K562 (cell line): ENCODE measurements around the gene TMEM129. TPM values are rescaled to one million over a fixed set of nuclear protein-coding genes. Genes with fewer than 3 reads are reported as not detected.
A peak's percentile ranks its signal among the peaks of the same experiment; 100 is the strongest.

Experiments
- ATAC-seq: fragments of 200-7000 bp; cut with Tn5 transposase; 3 replicates; pipeline ENCODE4 v1.9.1; 2020; ENCODE audit warnings: moderate library complexity
- BruUV-seq: library from RNA; stranded (reverse); fragments of 400-500 nt; replicated peaks from 2 replicates; lab custom pipeline; 2021; lab: Mats Ljungman, UMichigan
- CTCF ChIA-PET: fragments of 300-600 bp; formaldehyde crosslinking; extraction: SDS; loops from one replicate; lab custom pipeline; 2021; ENCODE audit warnings: low intra/inter-chr PET ratio; lab: Yijun Ruan, JAX
- POLR2A ChIA-PET: fragments of 300-600, 350-650 bp; sonication (Branson Sonifier 250); formaldehyde crosslinking; extraction: SDS; loops from one replicate; lab custom pipeline; 2021; ENCODE audit warnings: antibody characterized with exemption, inconsistent platforms; lab: Yijun Ruan, JAX
- DNase-seq, 4 experiments: peaks; one replicate each; pipeline versions ENCODE4 v3.0.0 to v3.0.0-alpha.2; 2011 to 2018; ENCODE audit warnings: low spot score in 3 of 4, mixed read lengths in 3 of 4; ENCODE audit errors: extremely low read depth in 1 of 4
- FAIRE-seq: peaks from 2 replicates; lab custom pipeline; 2011; peaks lifted over from hg19 to GRCh38; lab: Jason Lieb, UNC
- H2AFZ ChIP-seq: 2 replicates; pipeline ENCODE4 v1.6.0; 2011; ENCODE audit warnings: low read depth, low read length, control low read depth, inconsistent platforms
- H3K27ac ChIP-seq: fragments of 200-600 bp; 3 replicates; pipeline ENCODE4 v1.8.0; 2011; ENCODE audit warnings: low read depth, mild to moderate bottlenecking, control low read depth, inconsistent platforms, low read length, moderate library complexity, mixed read lengths; ENCODE audit errors: extremely low read depth
- H3K27me3 ChIP-seq, 2 experiments: fragments of 300-600 bp in 1 of 2; 2 replicates in 1 of 2; 3 replicates in 1 of 2; pipeline versions ENCODE4 v1.6.0 to v1.8.0; 2011; ENCODE audit warnings: inconsistent platforms in 2 of 2, low read length in 2 of 2, mild to moderate bottlenecking in 1 of 2, mixed read lengths in 1 of 2, moderate library complexity in 1 of 2; ENCODE audit not compliant: control insufficient read depth in 2 of 2, insufficient read depth in 2 of 2
- H3K36me3 ChIP-seq: fragments of 300-600 bp; 3 replicates; pipeline ENCODE4 v1.8.0; 2011; ENCODE audit warnings: mild to moderate bottlenecking, low read length, inconsistent platforms; ENCODE audit not compliant: control insufficient read depth, insufficient read depth
- H3K4me1 ChIP-seq, 2 experiments: fragments of 200-600 bp in 1 of 2; replicated peaks in 1 of 2; 2 replicates in 1 of 2; 3 replicates in 1 of 2; pipeline versions ENCODE4 v1.5.1 to v1.8.0; 2011; ENCODE audit warnings: inconsistent platforms in 2 of 2, low read length in 2 of 2, mild to moderate bottlenecking in 1 of 2, mixed read lengths in 1 of 2, moderate library complexity in 1 of 2; ENCODE audit not compliant: control insufficient read depth in 2 of 2, insufficient read depth in 2 of 2
- H3K4me2 ChIP-seq: 2 replicates; pipeline ENCODE4 v1.6.1; 2011; ENCODE audit warnings: low read length, control low read depth, inconsistent platforms, mixed read lengths; ENCODE audit not compliant: insufficient read depth
- H3K4me3 ChIP-seq: fragments of 200-600 bp; sonication (generic), shearing (Covaris generic); 2 replicates; pipeline ENCODE4 v1.5.1; 2016; ENCODE audit warnings: control low read depth, inconsistent platforms
- H3K79me2 ChIP-seq: fragments of 200-600 bp; 3 replicates; pipeline ENCODE4 v1.8.0; 2011; ENCODE audit warnings: low read length, inconsistent platforms; ENCODE audit not compliant: control insufficient read depth, insufficient read depth
- H3K9ac ChIP-seq, 2 experiments: 2 replicates each; pipeline versions ENCODE4 v1.6.0 to v1.6.1; 2011; ENCODE audit warnings: low read depth in 2 of 2, low read length in 2 of 2, control low read depth in 1 of 2, inconsistent platforms in 1 of 2, mild to moderate bottlenecking in 1 of 2, mixed read lengths in 1 of 2; ENCODE audit not compliant: insufficient read depth in 1 of 2
- H3K9me1 ChIP-seq: one replicate; pipeline ENCODE4 v1.6.0; 2011; ENCODE audit warnings: inconsistent platforms, mild to moderate bottlenecking, low read length, moderate library complexity; ENCODE audit not compliant: control insufficient read depth, insufficient read depth
- H3K9me3 ChIP-seq: replicated peaks from 2 replicates; pipeline ENCODE4 v1.5.1; 2011; ENCODE audit warnings: low read depth, low read length, inconsistent platforms; ENCODE audit not compliant: control insufficient read depth, insufficient read depth
- H4K20me1 ChIP-seq: replicated peaks from 2 replicates; pipeline ENCODE4 v1.6.1; 2011; ENCODE audit warnings: low read length, inconsistent platforms, mixed read lengths; ENCODE audit not compliant: control insufficient read depth, insufficient read depth
- FOXM1 ChIP-seq, 2 experiments: fragments of 450-650 bp in 1 of 2; sonication (generic) in 1 of 2; formaldehyde crosslinking in 1 of 2; IDR thresholded peaks; 2 replicates each; pipeline versions ENCODE4 v1.6.1 to v1.9.0; 2017 to 2022; ENCODE audit warnings: low read depth in 2 of 2, mild to moderate bottlenecking in 2 of 2, missing genetic modification reagents in 1 of 2, moderate library complexity in 1 of 2
- HNRNPK ChIP-seq: fragments of 200-400 bp; formaldehyde crosslinking; IDR thresholded peaks from one replicate; pipeline ENCODE4 v1.6.1; 2018; ENCODE audit warnings: mild to moderate bottlenecking, low read depth, low read length; ENCODE audit not compliant: poor library complexity, severe bottlenecking
- HNRNPL ChIP-seq: fragments of 200-400 bp; formaldehyde crosslinking; IDR thresholded peaks from 2 replicates; pipeline ENCODE4 v1.6.1; 2017; ENCODE audit warnings: low read depth, mild to moderate bottlenecking, low read length
- L3MBTL2 ChIP-seq: fragments of 450-650 bp; IDR thresholded peaks from 2 replicates; pipeline ENCODE4 v1.6.1; 2016; ENCODE audit warnings: mild to moderate bottlenecking, moderate library complexity
- MCM7 ChIP-seq, 2 experiments: fragments of 450-650 bp; IDR thresholded peaks; 2 replicates each; pipeline ENCODE4 v1.6.1; 2016 to 2018
- PCBP2 ChIP-seq: fragments of 200-400 bp; formaldehyde crosslinking; IDR thresholded peaks from 2 replicates; pipeline ENCODE4 v1.6.1; 2018; ENCODE audit warnings: low read length, low read depth, mild to moderate bottlenecking, moderate library complexity; ENCODE audit not compliant: poor library complexity, severe bottlenecking
- RBM14 ChIP-seq: fragments of 200-400 bp; formaldehyde crosslinking; IDR thresholded peaks from 2 replicates; pipeline ENCODE4 v1.6.1; 2018; ENCODE audit warnings: low read depth, mild to moderate bottlenecking, low read length, moderate library complexity, borderline replicate concordance; ENCODE audit not compliant: insufficient read depth
- YY1 ChIP-seq, 3 experiments: IDR thresholded peaks; 2 replicates each; pipeline ENCODE4 v1.6.1; 2011; ENCODE audit warnings: low read length in 2 of 3, mild to moderate bottlenecking in 2 of 3, moderate library complexity in 2 of 3, borderline replicate concordance in 1 of 3, control low read depth in 1 of 3, low read depth in 1 of 3; ENCODE audit not compliant: insufficient read depth in 3 of 3, insufficient replicate concordance in 2 of 3, control insufficient read depth in 1 of 3, insufficient read length in 1 of 3; ENCODE audit errors: extremely low read depth in 1 of 3
- ZNF263 ChIP-seq: sonication (generic); formaldehyde crosslinking; IDR thresholded peaks from 2 replicates; pipeline ENCODE4 v1.8.0; 2022; ENCODE audit warnings: mild to moderate bottlenecking, missing genetic modification reagents, borderline replicate concordance
- WGBS: fragments of 100-300 bp; shearing (Covaris generic); methylation state at CpG from one replicate; pipeline ENCODE4 v1.1.6; 2016; ENCODE audit warnings: low coverage, mixed read lengths; ENCODE audit not compliant: insufficient coverage; ENCODE audit errors: missing lambda C conversion rate; 5-methylcytosine and 5-hydroxymethylcytosine counted together
- in situ Hi-C: fragments of 300-500 bp; cut with MboI; formaldehyde crosslinking; loops from 4 replicates; pipeline ENCODE4 v1.15.0; 2018; ENCODE audit warnings: inconsistent platforms, mixed read lengths
- intact Hi-C: fragments of 100-400 bp; cut with micrococcal nuclease; formaldehyde crosslinking; loops from 2 replicates; pipeline ENCODE4 v1.14.2; 2022
- polyA plus RNA-seq, 8 experiments: library from polyadenylated mRNA; depleted of rRNA in 4 of 8; stranded (reverse) in 5 of 8; unstranded in 3 of 8; fragments of >200 nt; fragmentation: Nextera tagmentation in 2 of 8; fragmentation: Illumina TruSeq in 1 of 8; extraction: Ambion mirVana in 2 of 8; extraction: Trizol in 1 of 8; gene quantifications; 2 replicates each; pipeline versions ENCODE4 v1.2.1 to v1.2.3, GENCODE V29; 2011 to 2014; ENCODE audit warnings: inconsistent platforms in 1 of 8, missing spikeins in 1 of 8
- total RNA-seq, 7 experiments: library from RNA; depleted of rRNA in 6 of 7; stranded (reverse); fragments of >200 nt in 6 of 7; fragmentation: Illumina TruSeq in 2 of 7; extraction: Trizol in 2 of 7; gene quantifications; 2 replicates each; pipeline versions ENCODE4 v1.2.1 to v1.2.3, GENCODE V29; 2011 to 2021; ENCODE audit warnings: low replicate concordance in 1 of 7
- TF ChIP-seq, protein P1 (sequence below): fragments of 450-650 bp; formaldehyde crosslinking; IDR thresholded peaks from 2 replicates; pipeline ENCODE4 v1.4.0; 2020; ENCODE audit warnings: mild to moderate bottlenecking, moderate library complexity
- TF ChIP-seq, protein P2 (sequence below): sonication (generic); formaldehyde crosslinking; IDR thresholded peaks from 2 replicates; pipeline ENCODE4 v1.9.0; 2022; ENCODE audit warnings: mild to moderate bottlenecking, missing genetic modification reagents
- TF ChIP-seq, protein P3 (sequence below): sonication (generic); formaldehyde crosslinking; IDR thresholded peaks from 2 replicates; pipeline ENCODE4 v1.8.0; 2022; ENCODE audit warnings: mild to moderate bottlenecking, missing genetic modification reagents
- TF ChIP-seq, protein P4 (sequence below), 3 experiments: IDR thresholded peaks in 2 of 3; conservative IDR thresholded peaks in 1 of 3; 2 replicates each; pipeline ENCODE4 v1.5.1; 2011 to 2012; ENCODE audit warnings: low read length in 3 of 3, mild to moderate bottlenecking in 3 of 3, control low read depth in 2 of 3, improper control_type of control experiment in 1 of 3, inconsistent platforms in 1 of 3, low read depth in 1 of 3, mixed read lengths in 1 of 3, moderate library complexity in 1 of 3; ENCODE audit not compliant: insufficient read depth in 2 of 3

Gene TMEM129
- total and polyA plus RNA-seq, 9 of the 15 experiments (the other 6 are each of a cell fraction or from before 2014, with no cell fraction given): 0.34 to 47.2 (median 18.8) TPM

DNA sequence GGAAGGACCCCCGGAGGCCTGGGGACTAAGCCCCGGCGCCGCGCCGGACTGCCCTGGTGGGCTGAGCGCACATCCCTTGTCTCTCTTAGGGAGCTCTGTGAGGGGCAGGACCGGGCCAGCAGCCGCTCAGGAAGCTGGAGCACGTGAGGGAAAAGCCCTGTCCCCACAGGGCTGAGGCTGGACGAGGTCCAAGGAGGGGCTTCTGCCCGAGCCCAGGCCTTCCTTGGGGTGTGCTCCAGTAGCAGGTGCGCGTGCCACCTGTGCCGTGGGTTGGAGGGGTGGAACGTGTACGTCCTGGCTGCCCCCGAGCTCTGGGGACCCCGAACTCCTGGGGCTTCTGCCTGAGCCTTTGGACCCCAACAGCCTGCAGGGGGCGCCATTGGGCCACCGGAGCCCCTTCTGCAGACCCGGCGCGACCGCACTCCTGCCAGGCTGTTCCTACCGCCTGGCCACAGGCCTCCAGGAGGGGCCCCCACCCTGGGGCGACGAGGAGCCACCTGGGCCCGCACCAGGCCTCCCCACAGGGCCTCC is 27.4 kb upstream of the TMEM129 start:
- Histone ChIP-seq H3K9me1 (peaks cover 5% of the 10 kb centered on the region), H3K9ac (peak overlapping the region in 1 of 2 experiments; percentile 87; a peak in 2 of 4 replicates), H3K36me3 (peaks cover 18% of the 10 kb centered on the region; the same call in 1 of the 3 replicates), H3K27me3 (no peaks in the 10 kb centered on the region), H3K4me2 (peak overlapping the region; percentile 63), H3K4me3 (0 out of 2 replicates have a peak overlapping the region, but pooled peaks have one; percentile 13), H3K9me3 (no peaks in the 10 kb centered on the region), H3K79me2 (no peaks in the 10 kb centered on the region), H4K20me1 (no peaks in the 10 kb centered on the region), H2AFZ (peak overlapping the region; percentile 91), H3K4me1 (peaks cover 15 to 92% of the 10 kb centered on the region in 2 experiments), H3K27ac (no peak overlapping the region)
- DNase-seq (peak; percentile 90 to 93 (median 92)), ATAC-seq (peak; percentile 80), FAIRE-seq (no peak)
- intact Hi-C loops (loop anchor here (1.0 to 5.0 kb wide), 3 partner anchors 62 to 439 kb away; no protein-coding TSS in a partner anchor), in situ Hi-C loops (no loop called here)
- WGBS: 6% methylated on average over 25 of the region's 29 CpGs
- CTCF ChIA-PET: interaction anchor here (0.6 to 6.2 kb wide), 7 partner anchors 44 to 162 kb away, joined by 3 to 94 read pairs (median 3); no protein-coding TSS in a partner anchor
- POLR2A ChIA-PET: interaction anchor here (0.6 to 1.3 kb wide), 5 partner anchors 9 to 67 kb away, joined by 3 to 10 read pairs (median 3); no protein-coding TSS in a partner anchor
- BruUV-seq: no TSS peak
- TF ChIP-seq MCM7 (IDR thresholded peaks at IDR 0.05) (no peak), RBM14 (0 out of 2 replicates have a peak, but pooled peaks have one; percentile 68), YY1 (IDR thresholded peaks at IDR 0.05; ENCODE audit: borderline replicate concordance in 1 of 3, control insufficient read depth in 1 of 3, extremely low read depth in 1 of 3, insufficient read depth in 3 of 3, insufficient read length in 1 of 3, insufficient replicate concordance in 2 of 3, low read depth in 1 of 3, low read length in 2 of 3) (peak in 1 of 3 experiments; percentile 29), HNRNPL (peak; percentile 96), L3MBTL2 (peak; percentile 59; the same call in 1 of the 2 replicates), FOXM1 (IDR thresholded peaks at IDR 0.05; ENCODE audit: low read depth) (no peak), FOXM1 (CRISPR knock-in tag; IDR thresholded peaks at IDR 0.05; ENCODE audit: low read depth) (no peak), ZNF263 (peak; percentile 61; the same call in 1 of the 2 replicates), HNRNPK (peak; percentile 95), PCBP2 (peak; percentile 29)
- TF ChIP-seq, protein P1, sequence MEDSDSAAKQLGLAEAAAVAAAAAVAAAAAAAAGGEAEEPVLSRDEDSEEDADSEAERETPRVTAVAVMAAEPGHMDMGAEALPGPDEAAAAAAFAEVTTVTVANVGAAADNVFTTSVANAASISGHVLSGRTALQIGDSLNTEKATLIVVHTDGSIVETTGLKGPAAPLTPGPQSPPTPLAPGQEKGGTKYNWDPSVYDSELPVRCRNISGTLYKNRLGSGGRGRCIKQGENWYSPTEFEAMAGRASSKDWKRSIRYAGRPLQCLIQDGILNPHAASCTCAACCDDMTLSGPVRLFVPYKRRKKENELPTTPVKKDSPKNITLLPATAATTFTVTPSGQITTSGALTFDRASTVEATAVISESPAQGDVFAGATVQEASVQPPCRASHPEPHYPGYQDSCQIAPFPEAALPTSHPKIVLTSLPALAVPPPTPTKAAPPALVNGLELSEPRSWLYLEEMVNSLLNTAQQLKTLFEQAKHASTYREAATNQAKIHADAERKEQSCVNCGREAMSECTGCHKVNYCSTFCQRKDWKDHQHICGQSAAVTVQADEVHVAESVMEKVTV: peak; percentile 72
- TF ChIP-seq, protein P2, sequence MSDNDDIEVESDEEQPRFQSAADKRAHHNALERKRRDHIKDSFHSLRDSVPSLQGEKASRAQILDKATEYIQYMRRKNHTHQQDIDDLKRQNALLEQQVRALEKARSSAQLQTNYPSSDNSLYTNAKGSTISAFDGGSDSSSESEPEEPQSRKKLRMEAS (CRISPR knock-in tag): peak; percentile 64
- TF ChIP-seq, protein P3, sequence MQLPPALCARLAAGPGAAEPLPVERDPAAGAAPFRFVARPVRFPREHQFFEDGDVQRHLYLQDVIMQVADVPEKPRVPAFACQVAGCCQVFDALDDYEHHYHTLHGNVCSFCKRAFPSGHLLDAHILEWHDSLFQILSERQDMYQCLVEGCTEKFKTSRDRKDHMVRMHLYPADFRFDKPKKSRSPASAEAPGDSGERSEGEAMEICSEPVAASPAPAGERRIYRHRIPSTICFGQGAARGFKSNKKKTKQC: peak; percentile 84; the same call in 1 of the 2 replicates
- TF ChIP-seq, protein P4, sequence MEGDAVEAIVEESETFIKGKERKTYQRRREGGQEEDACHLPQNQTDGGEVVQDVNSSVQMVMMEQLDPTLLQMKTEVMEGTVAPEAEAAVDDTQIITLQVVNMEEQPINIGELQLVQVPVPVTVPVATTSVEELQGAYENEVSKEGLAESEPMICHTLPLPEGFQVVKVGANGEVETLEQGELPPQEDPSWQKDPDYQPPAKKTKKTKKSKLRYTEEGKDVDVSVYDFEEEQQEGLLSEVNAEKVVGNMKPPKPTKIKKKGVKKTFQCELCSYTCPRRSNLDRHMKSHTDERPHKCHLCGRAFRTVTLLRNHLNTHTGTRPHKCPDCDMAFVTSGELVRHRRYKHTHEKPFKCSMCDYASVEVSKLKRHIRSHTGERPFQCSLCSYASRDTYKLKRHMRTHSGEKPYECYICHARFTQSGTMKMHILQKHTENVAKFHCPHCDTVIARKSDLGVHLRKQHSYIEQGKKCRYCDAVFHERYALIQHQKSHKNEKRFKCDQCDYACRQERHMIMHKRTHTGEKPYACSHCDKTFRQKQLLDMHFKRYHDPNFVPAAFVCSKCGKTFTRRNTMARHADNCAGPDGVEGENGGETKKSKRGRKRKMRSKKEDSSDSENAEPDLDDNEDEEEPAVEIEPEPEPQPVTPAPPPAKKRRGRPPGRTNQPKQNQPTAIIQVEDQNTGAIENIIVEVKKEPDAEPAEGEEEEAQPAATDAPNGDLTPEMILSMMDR (IDR thresholded peaks at IDR 0.05 in 2 of 3, conservative IDR thresholded peaks at IDR 0.05 in 1 of 3; ENCODE audit: insufficient read depth in 2 of 3, low read depth in 1 of 3, low read length in 3 of 3): peak; percentile 88 to 96 (median 90)
